ENCODE results near the gene RFT1. TPM values are rescaled to one million over a fixed set of nuclear protein-coding genes. Genes with fewer than 3 reads are reported as not detected.

The RFT1 gene
- polyA plus RNA-seq (2012; ENCODE audit: low read depth, missing spikeins), result 20.5 TPM

- peak; percentile 96 for FAIRE-seq
- peak; percentile 78 for DNase-seq (ENCODE audit: insufficient read length, low spot score)
- TF ChIP-seq POLR2A (IDR thresholded peaks at IDR 0.05; ENCODE audit: low read depth, low read length) (peak; percentile 92), SPI1 (IDR thresholded peaks at IDR 0.05; ENCODE audit: low read depth, low read length) (no peak), POLR2AphosphoS5 (IDR thresholded peaks at IDR 0.05; ENCODE audit: low read depth, low read length) (peak; percentile 95), TAF1 (IDR thresholded peaks at IDR 0.05; ENCODE audit: low read depth, low read length) (peak; percentile 67), PAX5 (IDR thresholded peaks at IDR 0.05; ENCODE audit: insufficient read depth, low read length, severe bottlenecking) (no peak), POU2F2 (IDR thresholded peaks at IDR 0.05; ENCODE audit: low read depth, low read length) (peak; percentile 45; the same call in 1 of the 2 replicates)
These were observed at the start of gene RFT1 for GRCh38 chr3:53130179-53131061. Gene RFT1 (minus strand): TSS chr3:53130435. CDS start chr3:53130400, 35 bp downstream.

- no peak for TF ChIP-seq PAX5 (IDR thresholded peaks at IDR 0.05; ENCODE audit: insufficient read depth, low read length, severe bottlenecking)
- TF ChIP-seq POLR2A (IDR thresholded peaks at IDR 0.05; ENCODE audit: low read depth, low read length), result no peak
- TF ChIP-seq POLR2AphosphoS5 (IDR thresholded peaks at IDR 0.05; ENCODE audit: low read depth, low read length), result 0 out of 2 replicates have a peak, but pooled peaks have one; percentile 15
- DNase-seq (ENCODE audit: insufficient read length, low spot score), result no peak
- FAIRE-seq, result no peak
These were observed 49.3 kb upstream of the RFT1 start for GRCh38 chr3:53179580-53179979.

- no peak for TF ChIP-seq POU2F2 (IDR thresholded peaks at IDR 0.05; ENCODE audit: low read depth, low read length)
- no peak for TF ChIP-seq POLR2A (IDR thresholded peaks at IDR 0.05; ENCODE audit: low read depth, low read length)
- DNase-seq (ENCODE audit: insufficient read length, low spot score) (no peak), FAIRE-seq (no peak)
These were observed 48.0 kb upstream of the RFT1 start for GRCh38 chr3:53178246-53178645.

GRCh38 chr3:53175613-53176540 is 45.6 kb upstream of the RFT1 start:
- TF ChIP-seq PAX5 (IDR thresholded peaks at IDR 0.05; ENCODE audit: insufficient read depth, low read length, severe bottlenecking) (no peak), SPI1 (IDR thresholded peaks at IDR 0.05; ENCODE audit: low read depth, low read length) (no peak), POU2F2 (IDR thresholded peaks at IDR 0.05; ENCODE audit: low read depth, low read length) (no peak), POLR2A (IDR thresholded peaks at IDR 0.05; ENCODE audit: low read depth, low read length) (no peak), POLR2AphosphoS5 (IDR thresholded peaks at IDR 0.05; ENCODE audit: low read depth, low read length) (no peak), TAF1 (IDR thresholded peaks at IDR 0.05; ENCODE audit: low read depth, low read length) (no peak)
- DNase-seq (ENCODE audit: insufficient read length, low spot score) (no peak), FAIRE-seq (peak; percentile 66)

GRCh38 chr3:53174346-53175250 is 44.4 kb upstream of the RFT1 start:
- TF ChIP-seq POU2F2 (IDR thresholded peaks at IDR 0.05; ENCODE audit: low read depth, low read length), result peak; percentile 71; the same call in 1 of the 2 replicates
- no peak for TF ChIP-seq SPI1 (IDR thresholded peaks at IDR 0.05; ENCODE audit: low read depth, low read length)
- TF ChIP-seq POLR2A (IDR thresholded peaks at IDR 0.05; ENCODE audit: low read depth, low read length), result 0 out of 2 replicates have a peak, but pooled peaks have one; percentile 30
- DNase-seq (ENCODE audit: insufficient read length, low spot score) (no peak), FAIRE-seq (peak; percentile 94)

GRCh38 chr3:53173107-53173506 is 42.9 kb upstream of the RFT1 start:
- FAIRE-seq (peak; percentile 59), DNase-seq (ENCODE audit: insufficient read length, low spot score) (no peak)
- TF ChIP-seq POU2F2 (IDR thresholded peaks at IDR 0.05; ENCODE audit: low read depth, low read length), result no peak
- TF ChIP-seq SPI1 (IDR thresholded peaks at IDR 0.05; ENCODE audit: low read depth, low read length), result no peak
- TF ChIP-seq POLR2AphosphoS5 (IDR thresholded peaks at IDR 0.05; ENCODE audit: low read depth, low read length), result no peak
- no peak for TF ChIP-seq TAF1 (IDR thresholded peaks at IDR 0.05; ENCODE audit: low read depth, low read length)
- no peak for TF ChIP-seq PAX5 (IDR thresholded peaks at IDR 0.05; ENCODE audit: insufficient read depth, low read length, severe bottlenecking)
- TF ChIP-seq POLR2A (IDR thresholded peaks at IDR 0.05; ENCODE audit: low read depth, low read length), result no peak

- DNase-seq (ENCODE audit: insufficient read length, low spot score), result no peak
- peak; percentile 78 for FAIRE-seq
These were observed 41.7 kb upstream of the RFT1 start for GRCh38 chr3:53171827-53172505.

GRCh38 chr3:53171064-53171418 is 40.8 kb upstream of the RFT1 start:
- DNase-seq (ENCODE audit: insufficient read length, low spot score), result no peak
- FAIRE-seq, result no peak
- TF ChIP-seq PAX5 (IDR thresholded peaks at IDR 0.05; ENCODE audit: insufficient read depth, low read length, severe bottlenecking), result no peak
- no peak for TF ChIP-seq POLR2A (IDR thresholded peaks at IDR 0.05; ENCODE audit: low read depth, low read length)
- no peak for TF ChIP-seq POLR2AphosphoS5 (IDR thresholded peaks at IDR 0.05; ENCODE audit: low read depth, low read length)
- TF ChIP-seq POU2F2 (IDR thresholded peaks at IDR 0.05; ENCODE audit: low read depth, low read length), result no peak
- TF ChIP-seq SPI1 (IDR thresholded peaks at IDR 0.05; ENCODE audit: low read depth, low read length), result no peak
- TF ChIP-seq TAF1 (IDR thresholded peaks at IDR 0.05; ENCODE audit: low read depth, low read length), result no peak

More at GRCh38 chr3:53171827-53172505, 41.7 kb upstream of the RFT1 start:
- peak; percentile 56 for TF ChIP-seq SPI1 (IDR thresholded peaks at IDR 0.05; ENCODE audit: low read depth, low read length)
- TF ChIP-seq POU2F2 (IDR thresholded peaks at IDR 0.05; ENCODE audit: low read depth, low read length), result no peak
